IPS-NIHi7 (cell line): ENCODE measurements around the gene ABCC5.
A peak's percentile ranks its signal among the peaks of the same experiment; 100 is the strongest.
"Not testable (repeated sequence)": the region's sequence is repeated elsewhere in the genome, so short reads cannot be mapped to it uniquely, and the experiment has no call there.

Experiments used
- DNase-seq: peaks from one replicate; pipeline ENCODE4 v3.0.0; 2012; ENCODE audit warnings: mixed read lengths; ENCODE audit errors: extremely low spot score

The ABCC5 gene

GRCh38 chr3:184017672-184018423 is at the start of gene ABCC5:
Gene ABCC5, minus strand, starts transcription at chr3:184017884. Its CDS starts 3,492 bp downstream, at chr3:184014392.
- DNase-seq, result peak; percentile 98

DNA sequence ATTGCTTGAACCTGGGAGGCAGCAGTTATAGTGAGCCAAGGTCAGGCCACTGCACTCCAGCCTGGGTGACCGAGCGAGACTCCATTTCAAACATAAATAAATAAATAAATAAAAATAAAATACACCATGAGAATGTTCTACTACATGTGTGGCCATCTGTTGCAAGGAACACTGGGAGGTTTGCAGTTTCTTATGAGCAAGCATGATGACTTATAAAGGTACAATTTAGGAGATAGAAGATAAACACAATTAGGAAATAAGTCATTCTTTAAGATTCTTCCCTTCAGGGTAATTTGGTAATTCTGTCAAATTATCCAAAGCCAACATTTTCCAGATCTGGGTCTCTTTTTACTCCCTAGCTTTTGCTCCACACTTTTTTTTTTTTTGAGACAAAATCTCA is 48.5 kb upstream of the ABCC5 start:
- no peak for DNase-seq

DNA sequence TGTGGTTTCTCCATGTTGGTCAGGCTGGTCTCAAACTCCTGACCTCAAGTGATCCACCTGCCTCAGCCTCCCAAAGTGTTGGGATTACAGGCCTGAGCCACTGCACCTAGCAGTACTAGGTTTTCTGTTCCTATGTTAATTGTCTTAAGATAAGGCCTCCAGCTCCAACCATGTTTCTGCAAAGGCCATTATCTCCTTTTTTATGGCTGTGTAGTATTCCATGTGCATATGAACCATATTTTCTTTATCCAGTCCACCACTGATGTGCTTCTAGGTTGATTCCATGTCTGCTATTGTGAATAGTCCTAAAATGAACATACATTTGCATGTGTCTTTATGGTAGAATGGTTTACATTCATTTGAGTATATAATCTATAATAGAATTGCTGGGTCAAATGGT is 45.0 kb upstream of the ABCC5 start:
- no peak for DNase-seq

DNA sequence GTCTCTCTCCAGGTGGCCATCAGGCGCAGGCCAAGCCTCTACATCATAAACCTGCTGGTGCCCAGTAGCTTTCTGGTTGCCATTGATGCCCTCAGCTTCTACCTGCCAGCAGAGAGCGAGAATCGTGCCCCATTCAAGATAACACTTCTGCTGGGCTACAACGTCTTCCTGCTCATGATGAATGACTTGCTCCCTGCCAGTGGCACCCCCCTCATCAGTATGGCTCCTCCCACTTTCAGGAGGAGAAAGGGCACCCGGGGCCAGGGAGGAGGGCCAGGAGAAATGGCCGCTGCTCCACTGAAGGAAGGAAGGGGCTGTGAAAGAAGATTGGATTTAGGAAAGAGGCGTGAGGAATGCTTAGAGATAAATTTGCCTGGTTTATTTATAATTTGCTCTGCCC is 41.7 kb upstream of the ABCC5 start:
- no peak for DNase-seq

- DNase-seq, result no peak
Observed at GRCh38 chr3:184058029-184058428, 40.3 kb upstream of the ABCC5 start.

GRCh38 chr3:184052767-184053166 is 35.1 kb upstream of the ABCC5 start, which contains the start of gene HTR3C:
Gene HTR3C, plus strand, starts transcription at chr3:184053047. Its CDS starts 34 bp downstream, at chr3:184053081.
- DNase-seq, result no peak

DNA sequence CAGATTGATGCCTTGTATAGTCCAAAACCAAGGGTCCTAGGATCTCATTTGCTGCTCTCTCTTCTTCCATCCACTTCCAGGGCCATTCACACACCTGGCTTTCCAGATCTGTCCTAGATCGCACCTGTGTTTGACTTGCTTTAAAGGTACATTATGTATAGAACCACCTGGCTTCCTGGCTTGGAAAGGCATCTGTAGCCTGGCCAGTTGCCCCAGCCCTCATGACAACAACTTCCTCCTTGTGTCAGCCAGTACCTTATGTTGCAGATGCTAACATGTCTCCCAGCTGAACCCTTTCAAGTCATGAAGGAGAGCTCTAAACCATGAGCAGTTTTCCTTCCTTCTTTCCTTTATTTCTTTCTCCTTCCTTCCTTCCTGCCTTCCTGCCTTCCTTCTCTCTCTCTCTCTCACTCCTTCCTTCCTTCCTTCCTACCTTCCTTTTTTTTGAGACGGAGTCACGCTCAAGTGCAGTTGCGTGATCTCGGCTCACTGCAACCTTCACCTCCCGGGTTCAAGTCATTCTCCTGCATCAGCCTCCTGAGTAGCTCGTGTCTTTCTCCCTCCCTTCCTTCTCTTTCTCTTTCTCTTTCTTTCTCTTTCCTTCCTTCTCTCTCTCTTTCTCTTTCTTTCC is 32.6 kb upstream of the ABCC5 start:
- no peak for DNase-seq

GRCh38 chr3:184045995-184046394 is 28.3 kb upstream of the ABCC5 start:
- no peak for DNase-seq

GRCh38 chr3:184042617-184043016 is 24.9 kb upstream of the ABCC5 start:
- DNase-seq, result no peak

GRCh38 chr3:184040010-184040409 is 22.3 kb upstream of the ABCC5 start:
- DNase-seq, result peak; percentile 71

GRCh38 chr3:184039414-184039813 is 21.7 kb upstream of the ABCC5 start:
- DNase-seq, result no peak

- DNase-seq, result not testable (repeated sequence)
Observed at GRCh38 chr3:184038307-184038706, 20.6 kb upstream of the ABCC5 start.

DNA sequence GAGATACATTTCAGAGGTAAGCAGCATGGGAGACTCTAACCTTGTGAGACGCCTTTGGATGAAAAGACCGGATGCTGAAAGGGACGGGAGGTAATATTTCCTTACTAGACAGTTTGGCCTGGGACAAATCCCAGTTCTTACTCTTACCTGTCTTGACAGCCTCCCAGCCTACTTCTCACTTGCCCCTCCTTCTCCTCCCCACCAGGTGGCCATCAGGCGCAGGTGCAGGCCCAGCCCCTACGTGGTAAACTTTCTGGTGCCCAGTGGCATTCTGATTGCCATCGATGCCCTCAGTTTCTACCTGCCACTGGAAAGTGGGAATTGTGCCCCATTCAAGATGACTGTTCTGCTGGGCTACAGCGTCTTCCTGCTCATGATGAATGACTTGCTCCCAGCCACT is 20.1 kb upstream of the ABCC5 start:
- DNase-seq, result no peak

DNA sequence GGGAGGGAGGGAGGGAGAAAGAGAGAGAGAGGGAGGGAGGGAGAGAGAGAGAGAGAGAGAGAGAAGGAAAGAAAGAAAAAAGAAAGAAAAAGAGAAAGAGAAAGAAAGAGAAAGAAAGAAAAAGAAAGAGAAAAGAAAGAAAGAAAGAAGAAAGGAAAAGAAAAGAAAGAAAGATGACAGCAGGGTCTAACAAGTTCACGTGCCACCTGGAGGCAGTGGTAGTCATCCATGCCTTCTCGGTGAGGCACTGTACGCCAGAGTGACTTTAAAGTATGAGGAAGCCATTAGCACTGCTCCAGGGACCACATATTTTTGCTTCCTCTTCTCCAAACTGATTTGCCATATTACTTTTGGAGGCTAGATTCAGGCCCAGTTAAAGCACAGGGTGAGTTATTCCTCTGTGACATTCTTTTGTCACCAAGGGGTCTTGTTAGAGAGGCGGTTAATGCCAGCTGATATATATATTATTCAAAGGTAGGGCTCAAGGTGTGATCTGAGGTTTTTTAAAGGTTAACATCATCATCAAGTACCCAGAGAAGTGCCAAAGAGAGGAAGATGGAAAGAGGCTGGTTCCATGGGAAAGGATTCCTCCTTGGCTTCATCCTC is 13.6 kb upstream of the ABCC5 start, which contains the start of gene HTR3D:
Gene HTR3D (plus strand): TSS at position 556 of the 606 bp plus-strand sequence. CDS start 0 bp downstream, at position 556.
- DNase-seq, result no peak

- no peak for DNase-seq
Observed at GRCh38 chr3:184030536-184030935, 12.9 kb upstream of the ABCC5 start.

- DNase-seq, result no peak
Observed at GRCh38 chr3:184029443-184029842, 11.8 kb upstream of the ABCC5 start.

GRCh38 chr3:184028275-184028890 is 10.7 kb upstream of the ABCC5 start:
- DNase-seq, result not testable (repeated sequence)

GRCh38 chr3:184025256-184025655 is 7.6 kb upstream of the ABCC5 start:
- DNase-seq, result not testable (repeated sequence)

GRCh38 chr3:184022323-184022722 is 4.6 kb upstream of the ABCC5 start:
- DNase-seq, result no peak

GRCh38 chr3:184018424-184018973 is 815 bp upstream of the ABCC5 start:
- no peak for DNase-seq

GRCh38 chr3:184016811-184017671 is 643 bp downstream of the ABCC5 start:
- peak; percentile 86 for DNase-seq
